Ovary (tissue), 3 donors: Measurements from ENCODE around the gene PASD1.

Experiments used
- POLR2A ChIP-seq: fragments of 450-650 bp; IDR thresholded peaks from one replicate; pipeline ENCODE4 v1.6.1; 2017; ENCODE audit warnings: antibody characterized with exemption, mild to moderate bottlenecking, moderate library complexity
- TF ChIP-seq, protein P1 (sequence below), 3 donors: fragments of 450-650 bp in 2 of 3; fragments of 200-600 bp in 1 of 3; IDR thresholded peaks; one replicate each; pipeline versions ENCODE4 v1.5.1 to v1.8.0; 2016 to 2022; ENCODE audit warnings: antibody characterized with exemption in 3 of 3, mild to moderate bottlenecking in 1 of 3
- donor health status: DM: no; HTN: no; CAD: no.

DNA sequence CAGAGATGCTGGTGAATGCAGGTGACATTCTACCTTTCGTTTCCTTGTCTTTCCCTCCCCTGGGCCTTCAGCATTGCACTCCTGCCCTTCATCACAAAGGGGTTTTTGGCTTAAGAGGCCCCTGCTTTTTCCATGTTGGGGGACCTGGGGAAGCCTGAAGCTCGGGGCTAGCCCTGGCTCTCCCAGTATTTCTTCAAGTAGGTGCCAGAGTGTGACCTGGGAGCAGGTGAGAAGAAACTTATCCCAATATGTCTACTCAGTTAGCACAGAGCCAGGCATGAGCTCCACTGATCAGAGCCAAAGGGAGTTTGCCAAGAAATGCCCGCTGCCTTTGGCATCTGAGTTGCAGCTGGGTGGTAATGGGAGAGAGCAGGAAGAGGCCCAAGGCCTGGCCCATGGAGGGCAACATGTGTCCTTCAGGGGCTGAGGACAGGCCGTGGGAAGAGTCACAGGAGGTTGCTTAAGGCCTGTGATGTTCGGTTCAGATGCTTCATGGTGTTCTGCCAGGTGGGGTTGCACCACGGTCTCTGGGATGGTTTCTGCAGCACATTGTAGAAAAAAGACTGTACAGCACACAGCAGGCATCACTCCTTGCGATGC, 139.4 kb downstream of the PASD1 start:
- TF ChIP-seq, protein P1, sequence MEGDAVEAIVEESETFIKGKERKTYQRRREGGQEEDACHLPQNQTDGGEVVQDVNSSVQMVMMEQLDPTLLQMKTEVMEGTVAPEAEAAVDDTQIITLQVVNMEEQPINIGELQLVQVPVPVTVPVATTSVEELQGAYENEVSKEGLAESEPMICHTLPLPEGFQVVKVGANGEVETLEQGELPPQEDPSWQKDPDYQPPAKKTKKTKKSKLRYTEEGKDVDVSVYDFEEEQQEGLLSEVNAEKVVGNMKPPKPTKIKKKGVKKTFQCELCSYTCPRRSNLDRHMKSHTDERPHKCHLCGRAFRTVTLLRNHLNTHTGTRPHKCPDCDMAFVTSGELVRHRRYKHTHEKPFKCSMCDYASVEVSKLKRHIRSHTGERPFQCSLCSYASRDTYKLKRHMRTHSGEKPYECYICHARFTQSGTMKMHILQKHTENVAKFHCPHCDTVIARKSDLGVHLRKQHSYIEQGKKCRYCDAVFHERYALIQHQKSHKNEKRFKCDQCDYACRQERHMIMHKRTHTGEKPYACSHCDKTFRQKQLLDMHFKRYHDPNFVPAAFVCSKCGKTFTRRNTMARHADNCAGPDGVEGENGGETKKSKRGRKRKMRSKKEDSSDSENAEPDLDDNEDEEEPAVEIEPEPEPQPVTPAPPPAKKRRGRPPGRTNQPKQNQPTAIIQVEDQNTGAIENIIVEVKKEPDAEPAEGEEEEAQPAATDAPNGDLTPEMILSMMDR (IDR thresholded peaks at IDR 0.05) = no peak
- no peak for TF ChIP-seq POLR2A
